ENCODE data around the gene PLEKHH1. TPM values are rescaled to one million over a fixed set of nuclear protein-coding genes. Genes with fewer than 3 reads are reported as not detected.

PLEKHH1 gene
- total and polyA plus RNA-seq, 2 of the 8 experiments (the other 6 are each of a cell fraction or from before 2014, with no cell fraction given), result 28.3 to 33.3 TPM

GRCh38 chr14:67551123-67551522, 18.0 kb downstream of the PLEKHH1 start:
- Histone ChIP-seq H3K79me1 (ENCODE audit: low read depth, low read length) (no peaks in the 10 kb centered on the region), H4K5ac (ENCODE audit: insufficient read length, low read depth, low read length) (no peak overlapping the region), H3K18ac (ENCODE audit: extremely low read depth, low read length) (no peak overlapping the region), H3K4me1 (replicated peaks in 1 of 4; ENCODE audit: control insufficient read depth in 3 of 4, insufficient read depth in 4 of 4, low read length in 3 of 4) (no peaks in the 10 kb centered on the region), H2BK15ac (ENCODE audit: low read length) (no peak overlapping the region), H2AK5ac (ENCODE audit: low read depth, low read length) (no peak overlapping the region), H3K14ac (ENCODE audit: insufficient read length) (no peak overlapping the region), H3K23me2 (ENCODE audit: low read depth, low read length) (no peaks in the 10 kb centered on the region), H2BK120ac (replicated peaks; ENCODE audit: low read depth, low read length) (no peak overlapping the region), H3K36me3 (ENCODE audit: control insufficient read depth in 2 of 4, insufficient read depth in 4 of 4, low read length in 3 of 4) (peaks cover 0 to 4% (median 0%) of the 10 kb centered on the region in 4 experiments; a peak in 3 of 8 replicates), H3K4me2 (ENCODE audit: insufficient read depth in 1 of 2, low read depth in 2 of 2, low read length in 2 of 2) (no peak overlapping the region), H4K20me1 (replicated peaks in 1 of 2; ENCODE audit: control insufficient read depth in 1 of 2, insufficient read depth in 2 of 2, low read length in 2 of 2) (no peaks in the 10 kb centered on the region), H4K8ac (ENCODE audit: extremely low read depth, insufficient read depth, low read length) (no peak overlapping the region), H2BK5ac (ENCODE audit: low read depth, low read length) (no peak overlapping the region), H2AFZ (ENCODE audit: low read length) (no peak overlapping the region), H3K4ac (replicated peaks; ENCODE audit: insufficient read length, low read depth, low read length) (no peak overlapping the region), H3K56ac (replicated peaks; ENCODE audit: insufficient read length, low read depth, low read length) (no peak overlapping the region), H3K27ac (ENCODE audit: low read depth, low read length) (no peak overlapping the region), H2BK20ac (ENCODE audit: low read length) (no peak overlapping the region), H3K23ac (ENCODE audit: insufficient read length) (no peak overlapping the region), H2BK12ac (ENCODE audit: low read depth, low read length) (no peak overlapping the region), H4K91ac (replicated peaks; ENCODE audit: insufficient read length, low read length) (no peak overlapping the region), H3K9me3 (ENCODE audit: insufficient read depth in 2 of 2, low read depth in 1 of 2, low read length in 1 of 2) (no peaks in the 10 kb centered on the region), H3K27me3 (replicated peaks in 1 of 4; ENCODE audit: control insufficient read depth in 3 of 4, extremely low read depth in 1 of 4, insufficient read depth in 3 of 4, low read length in 3 of 4) (no peaks in the 10 kb centered on the region), H3K4me3 (ENCODE audit: extremely low read depth in 1 of 4, insufficient read depth in 2 of 4, low read depth in 3 of 4, low read length in 4 of 4) (no peak overlapping the region), H3K79me2 (ENCODE audit: control insufficient read depth in 1 of 2, insufficient read depth in 2 of 2, low read length in 2 of 2) (no peaks in the 10 kb centered on the region), H3K9ac (replicated peaks in 1 of 4; ENCODE audit: extremely low read depth in 1 of 4, low read depth in 3 of 4, low read length in 3 of 4) (no peak overlapping the region)
- WGBS, 2 experiments (ENCODE audit: extremely low coverage in 1 of 2, insufficient coverage in 1 of 2, insufficient read length in 1 of 2, insufficient replicate concordance in 2 of 2, low coverage in 1 of 2, low lambda C conversion rate in 2 of 2, missing lambda C conversion rate in 1 of 2), result 94% methylated on average over 3 of the region's 3 CpGs; no CpG with 5 or more reads in 1 of the 2 experiments
- TF ChIP-seq HDAC6 (IDR thresholded peaks at IDR 0.05; ENCODE audit: low read depth, low read length) (no peak), EGR1 (IDR thresholded peaks at IDR 0.05; ENCODE audit: borderline replicate concordance, low read depth, low read length) (no peak), RFX5 (IDR thresholded peaks at IDR 0.05; ENCODE audit: borderline replicate concordance, low read depth, low read length) (no peak), BACH1 (IDR thresholded peaks at IDR 0.05; ENCODE audit: low read length) (no peak), FOSL1 (IDR thresholded peaks at IDR 0.05; ENCODE audit: insufficient read depth, low read depth, low read length) (no peak), KDM5A (IDR thresholded peaks at IDR 0.05; ENCODE audit: low read length) (no peak)
- ChIA-PET POLR2A (ENCODE audit: partially characterized antibody) (interaction anchor here (1.3 to 1.7 kb wide), 2 partner anchors 9 to 12 kb away, joined by 5 read pairs; no protein-coding TSS in a partner anchor), CTCF (ENCODE audit: partially characterized antibody) (interaction anchor here (0.5 to 18.2 kb wide), 5 partner anchors 16 to 1141 kb away, joined by 3 to 187 read pairs (median 9); no protein-coding TSS in a partner anchor)
- DNase-seq (ENCODE audit: low read depth in 1 of 2, low spot score in 2 of 2) (no peak), FAIRE-seq (no peak)
